Spleen (tissue), 7 donors: ENCODE results near the gene PARD3B.

Experiments used
- CTCF ChIP-seq, 11 experiments: fragments of 200-600 bp in 7 of 11; fragments of 450-650 bp in 4 of 11; sonication (generic) in 4 of 11; IDR thresholded peaks in 8 of 11; conservative IDR thresholded peaks in 3 of 11; 1 replicate in 7 of 11; 2 replicates in 4 of 11; pipeline versions ENCODE4 v1.4.0 to v1.8.0; 2016 to 2021; ENCODE audit warnings: antibody characterized with exemption in 11 of 11, inconsistent platforms in 4 of 11, mild to moderate bottlenecking in 1 of 11
- POLR2A ChIP-seq, 3 donors: fragments of 450-650 bp; IDR thresholded peaks; one replicate each; pipeline ENCODE4 v1.5.1; 2017; ENCODE audit warnings: antibody characterized with exemption in 3 of 3, mild to moderate bottlenecking in 1 of 3
- donor health status: DM: no; HTN: no; CAD: no; lungs with moderate emphysema.
- donor health status: DM: no; HTN: no; CAD: no.
- donor health status: DM: no; HTN: no; CAD: no.

DNA sequence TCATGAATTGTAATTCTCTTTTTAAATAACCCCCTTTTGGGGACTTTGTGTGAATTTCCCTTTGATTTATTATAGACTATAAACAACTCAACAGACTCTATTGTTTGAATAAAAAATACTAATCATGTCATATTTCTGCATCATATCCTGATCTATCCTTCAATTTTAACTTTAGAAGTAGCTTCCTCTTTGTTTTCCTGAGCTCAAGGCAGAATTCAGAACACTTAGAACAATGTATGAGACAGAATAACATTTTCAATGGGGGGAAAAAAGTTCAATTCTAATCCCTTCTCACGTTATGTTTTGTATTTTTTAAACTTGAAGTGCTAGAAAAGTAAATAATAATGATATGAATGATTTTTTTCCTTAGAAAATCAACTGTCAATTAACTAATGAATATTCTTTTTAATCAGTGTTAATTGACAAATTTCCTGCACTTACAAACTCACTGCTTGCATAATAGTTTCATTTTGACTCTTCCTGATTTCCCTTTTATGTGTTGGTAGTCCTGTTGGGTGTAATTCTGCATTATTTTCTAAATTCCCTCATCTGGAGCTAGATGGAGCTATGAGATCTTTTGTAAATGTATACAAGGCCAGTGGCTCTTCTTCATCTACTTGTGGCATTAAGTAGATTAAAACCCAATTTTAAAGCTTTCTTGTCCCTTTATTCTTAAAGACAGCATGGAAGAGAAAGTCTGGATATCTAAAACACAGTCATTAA is 326.1 kb downstream of the PARD3B start:
- peak in 5 of 11 experiments; percentile 30 to 64 (median 45) for TF ChIP-seq CTCF (IDR thresholded peaks at IDR 0.05 in 8 of 11, conservative IDR thresholded peaks at IDR 0.05 in 3 of 11)
- TF ChIP-seq POLR2A (IDR thresholded peaks at IDR 0.05) = no peak
